PC-3 (cell line): ENCODE measurements around the gene AEBP2. TPM values are rescaled to one million over a fixed set of nuclear protein-coding genes. Genes with fewer than 3 reads are reported as not detected.

Experiments used
- ATAC-seq: fragments of 200-7000 bp; cut with Tn5 transposase; 2 replicates; pipeline ENCODE4 v1.9.1; 2020; ENCODE audit warnings: mild to moderate bottlenecking, moderate library complexity
- BruUV-seq: library from RNA; stranded (reverse); fragments of 400-500 nt; replicated peaks from 2 replicates; lab custom pipeline; 2021; lab: Mats Ljungman, UMichigan
- CTCF ChIA-PET: fragments of 300-600 bp; sonication (Branson Sonifier 250); formaldehyde crosslinking; loops from one replicate; lab custom pipeline; 2022; ENCODE audit warnings: antibody characterized with exemption; lab: Charles Lee
- POLR2A ChIA-PET: fragments of 300-600 bp; sonication (Branson Sonifier 250); formaldehyde crosslinking; loops from one replicate; lab custom pipeline; 2022; ENCODE audit warnings: antibody characterized with exemption; ENCODE audit not compliant: unreplicated experiment; lab: Charles Lee
- DNase-seq: peaks from one replicate; pipeline ENCODE4 v3.0.0-alpha.2; 2015
- H2AFZ ChIP-seq: fragments of 300-600 bp; sonication (generic); 2 replicates; pipeline ENCODE4 v1.6.0; 2016; ENCODE audit warnings: antibody characterized with exemption, low read length
- H3F3A ChIP-seq: fragments of 300-600 bp; sonication (generic); one replicate; pipeline ENCODE4 v1.6.0; 2017; ENCODE audit warnings: antibody characterized with exemption, low read length, control low read depth, mild to moderate bottlenecking; ENCODE audit not compliant: unreplicated experiment
- H3K27ac ChIP-seq: fragments of 300-600 bp; sonication (generic); 2 replicates; pipeline ENCODE4 v1.5.1; 2016; ENCODE audit warnings: mild to moderate bottlenecking, low read length
- H3K27me3 ChIP-seq: fragments of 300-600 bp; sonication (generic); 2 replicates; pipeline ENCODE4 v1.6.1; 2016; ENCODE audit warnings: low read length, mixed read lengths
- H3K36me3 ChIP-seq: fragments of 300-600 bp; sonication (generic); 2 replicates; pipeline ENCODE4 v1.6.1; 2016; ENCODE audit warnings: low read depth, mixed run types, low read length, mixed read lengths
- H3K4me1 ChIP-seq: fragments of 300-600 bp; sonication (generic); 2 replicates; pipeline ENCODE4 v1.5.1; 2016; ENCODE audit warnings: low read length; ENCODE audit not compliant: insufficient read depth
- H3K4me2 ChIP-seq: fragments of 300-600 bp; sonication (generic); 2 replicates; pipeline ENCODE4 v1.6.0; 2016; ENCODE audit warnings: low read length
- H3K4me3 ChIP-seq: fragments of 300-600 bp; sonication (generic); 2 replicates; pipeline ENCODE4 v1.5.1; 2016; ENCODE audit warnings: mild to moderate bottlenecking, low read length, mixed read lengths
- H3K79me2 ChIP-seq: fragments of 300-600 bp; sonication (generic); 2 replicates; pipeline ENCODE4 v1.6.1; 2017; ENCODE audit warnings: low read length, mixed read lengths
- H3K9ac ChIP-seq: fragments of 300-600 bp; sonication (generic); 2 replicates; pipeline ENCODE4 v1.6.0; 2016; ENCODE audit warnings: mild to moderate bottlenecking, low read length
- H3K9me2 ChIP-seq: fragments of 300-600 bp; sonication (generic); replicated peaks from 2 replicates; pipeline ENCODE4 v1.6.1; 2016; ENCODE audit warnings: mixed run types, low read length, mixed read lengths
- H3K9me3 ChIP-seq: fragments of 300-600 bp; sonication (generic); 2 replicates; pipeline ENCODE4 v1.6.1; 2016; ENCODE audit warnings: low read length, mixed read lengths
- H4K20me1 ChIP-seq: fragments of 300-600 bp; sonication (generic); 2 replicates; pipeline ENCODE4 v1.6.1; 2016; ENCODE audit warnings: low read length, mixed read lengths
- CTCF ChIP-seq: fragments of 300-600 bp; sonication (generic); conservative IDR thresholded peaks from 2 replicates; pipeline ENCODE4 v1.5.1; 2017; ENCODE audit warnings: antibody characterized with exemption, low read depth, mild to moderate bottlenecking, low read length
- EZH2 ChIP-seq: fragments of 300-600 bp; sonication (generic); IDR thresholded peaks from one replicate; pipeline ENCODE4 v1.6.1; 2017; ENCODE audit warnings: antibody characterized with exemption, mild to moderate bottlenecking, low read length; ENCODE audit not compliant: unreplicated experiment
- EZH2phosphoT487 ChIP-seq: fragments of 300-600 bp; sonication (generic); IDR thresholded peaks from 2 replicates; pipeline ENCODE4 v1.6.1; 2018; ENCODE audit warnings: mild to moderate bottlenecking, antibody characterized with exemption, low read length, borderline replicate concordance
- intact Hi-C: fragments of 100-400 bp; cut with micrococcal nuclease; formaldehyde crosslinking; loops from 2 replicates; pipeline ENCODE4 v1.9.0; 2023
- total RNA-seq: library from RNA; depleted of rRNA; stranded (reverse); fragments of >200 nt; gene quantifications from 2 replicates; pipeline ENCODE4 v1.2.3, GENCODE V29; 2014

Gene AEBP2
- total RNA-seq, 1 experiment from 2014 or later, result 10.2 TPM

- DNase-seq (no peak), ATAC-seq (no peak)
These were observed 29.1 kb upstream of the AEBP2 start for GRCh38 chr12:19410211-19410610.

GRCh38 chr12:19410629-19411185 is 28.6 kb upstream of the AEBP2 start:
- CTCF ChIA-PET, result no interaction called here
- no TSS peak for BruUV-seq
- no peak for ATAC-seq

More at GRCh38 chr12:19410211-19410610, 29.1 kb upstream of the AEBP2 start:
- intact Hi-C loops, result no loop called here
- Histone ChIP-seq H3K79me2 (no peaks in the 10 kb centered on the region), H3K9me3 (no peaks in the 10 kb centered on the region), H2AFZ (no peak overlapping the region), H3K4me2 (no peak overlapping the region), H3K36me3 (no peaks in the 10 kb centered on the region), H4K20me1 (no peaks in the 10 kb centered on the region), H3K27ac (no peak overlapping the region), H3K9ac (no peak overlapping the region), H3K4me1 (no peaks in the 10 kb centered on the region), H3K9me2 (no peaks in the 10 kb centered on the region), H3K27me3 (no peaks in the 10 kb centered on the region), H3F3A (no peaks in the 10 kb centered on the region), H3K4me3 (no peak overlapping the region)
- BruUV-seq, result no TSS peak
- TF ChIP-seq EZH2phosphoT487 (no peak), CTCF (no peak), EZH2 (no peak)
- POLR2A ChIA-PET, result interaction anchor here (0.7 kb wide), 1 partner anchor 121 kb away, joined by 4 read pairs; no protein-coding TSS in a partner anchor
- CTCF ChIA-PET, result no interaction called here

More at GRCh38 chr12:19410629-19411185, 28.6 kb upstream of the AEBP2 start:
- no peaks in the 10 kb centered on the region for H3K79me2 ChIP-seq
- DNase-seq, result no peak
- no peak overlapping the region for H3K4me2 ChIP-seq
- no peaks in the 10 kb centered on the region for H3K4me1 ChIP-seq
- H3K9me2 ChIP-seq, result no peaks in the 10 kb centered on the region
- no peaks in the 10 kb centered on the region for H3F3A ChIP-seq
- intact Hi-C loops, result no loop called here
- no peaks in the 10 kb centered on the region for H3K9me3 ChIP-seq
- no peak overlapping the region for H2AFZ ChIP-seq
- POLR2A ChIA-PET, result no interaction called here
- H3K9ac ChIP-seq, result no peak overlapping the region
- no peaks in the 10 kb centered on the region for H3K36me3 ChIP-seq
- H3K4me3 ChIP-seq, result no peak overlapping the region
- no peak overlapping the region for H3K27ac ChIP-seq
- TF ChIP-seq EZH2 (no peak), CTCF (no peak), EZH2phosphoT487 (no peak)
- H3K27me3 ChIP-seq, result no peaks in the 10 kb centered on the region
- H4K20me1 ChIP-seq, result no peaks in the 10 kb centered on the region
